GF-D8 (cell line): ENCODE data around the gene DND1.
"Not testable (repeated sequence)": the region's sequence is repeated elsewhere in the genome, so short reads cannot be mapped to it uniquely, and the experiment has no call there.

Source experiments
- DNase-seq: peaks from one replicate; lab custom pipeline; 2025; lab: John Stamatoyannopoulos, UW

The DND1 gene

GRCh38 chr5:140630292-140631035 is 42.9 kb downstream of the DND1 start:
- DNase-seq: no peak

- DNase-seq: no peak
Measured at GRCh38 chr5:140628711-140629110, 44.7 kb downstream of the DND1 start.

- no peak for DNase-seq
Measured at GRCh38 chr5:140627972-140628371, 45.4 kb downstream of the DND1 start.

- not testable (repeated sequence) for DNase-seq
Measured at GRCh38 chr5:140624886-140625285, 48.5 kb downstream of the DND1 start.

GRCh38 chr5:140623061-140623460 is 50.3 kb downstream of the DND1 start:
- DNase-seq: not testable (repeated sequence)

- DNase-seq: no peak
Measured at GRCh38 chr5:140622301-140622700, 51.1 kb downstream of the DND1 start.
